Measurements from ENCODE around the gene CCDC68. TPM values are rescaled to one million over a fixed set of nuclear protein-coding genes. Genes with fewer than 3 reads are reported as not detected.

Gene CCDC68
- total and polyA plus RNA-seq, 2 of the 13 experiments (the other 11 are each of a cell fraction or from before 2014, with no cell fraction given) = 4.6 to 13.3 TPM

- in situ Hi-C loops (cut with HindIII; ENCODE audit: extremely low pct_ligation_motif_present, low pct_unique_long_range_greater_than_20kb) = no loop called here
Measured at GRCh38 chr18:54962919-54963645, 3.8 kb upstream of the CCDC68 start.

More at GRCh38 chr18:54962919-54963645, 3.8 kb upstream of the CCDC68 start:
- no TSS peak for BruUV-seq (replicated peaks)
- Histone ChIP-seq H3K79me2 (ENCODE audit: insufficient read depth, low read length) (peaks cover 5% of the 10 kb centered on the region), H3K27me3 (ENCODE audit: control insufficient read depth in 1 of 2, insufficient read depth in 2 of 2, low read length in 2 of 2) (peaks cover 0 to 3% of the 10 kb centered on the region in 2 experiments; a peak in 1 of 5 replicates), H3K36me3 (replicated peaks in 1 of 2; ENCODE audit: control insufficient read depth in 1 of 2, insufficient read depth in 2 of 2, low read length in 2 of 2) (no peaks in the 10 kb centered on the region), H3K4me3 (replicated peaks in 1 of 3; ENCODE audit: insufficient read depth in 1 of 3, low read depth in 2 of 3, low read length in 3 of 3) (no peak overlapping the region), H3K27ac (ENCODE audit: extremely low read length, insufficient read depth, low read length) (no peak overlapping the region), H3K9ac (ENCODE audit: insufficient read depth, low read depth, low read length) (no peak overlapping the region), H4K20me1 (ENCODE audit: insufficient read depth, low read length) (no peaks in the 10 kb centered on the region), H3K4me1 (ENCODE audit: insufficient read depth, low read length) (peaks cover 33% of the 10 kb centered on the region), H2AFZ (ENCODE audit: low read length) (no peak overlapping the region), H3K9me3 (ENCODE audit: low read length) (no peaks in the 10 kb centered on the region; the same call in 1 of the 2 replicates), H3K4me2 (ENCODE audit: low read depth, low read length) (no peak overlapping the region)
- POLR2A ChIA-PET = no interaction called here
- no peak for FAIRE-seq
- DNase-seq (ENCODE audit: low spot score) = no peak
- WGBS (ENCODE audit: low lambda C conversion rate) = 49% methylated on average over 9 of the region's 9 CpGs
- intact Hi-C loops (cut with micrococcal nuclease; ENCODE audit: unreplicated experiment) = no loop called here
- TF ChIP-seq TARDBP (CRISPR knock-in tag; IDR thresholded peaks at IDR 0.05) (no peak), PRMT3 (CRISPR knock-in tag; IDR thresholded peaks at IDR 0.05; ENCODE audit: borderline replicate concordance, low read depth) (no peak), FOXC1 (CRISPR knock-in tag; IDR thresholded peaks at IDR 0.05; ENCODE audit: borderline replicate concordance) (no peak), RCOR2 (CRISPR knock-in tag; IDR thresholded peaks at IDR 0.05) (no peak), AGO2 (optimal IDR thresholded peaks at IDR 0.05; ENCODE audit: low read depth, low read length) (no peak)
- TF ChIP-seq, protein P1, sequence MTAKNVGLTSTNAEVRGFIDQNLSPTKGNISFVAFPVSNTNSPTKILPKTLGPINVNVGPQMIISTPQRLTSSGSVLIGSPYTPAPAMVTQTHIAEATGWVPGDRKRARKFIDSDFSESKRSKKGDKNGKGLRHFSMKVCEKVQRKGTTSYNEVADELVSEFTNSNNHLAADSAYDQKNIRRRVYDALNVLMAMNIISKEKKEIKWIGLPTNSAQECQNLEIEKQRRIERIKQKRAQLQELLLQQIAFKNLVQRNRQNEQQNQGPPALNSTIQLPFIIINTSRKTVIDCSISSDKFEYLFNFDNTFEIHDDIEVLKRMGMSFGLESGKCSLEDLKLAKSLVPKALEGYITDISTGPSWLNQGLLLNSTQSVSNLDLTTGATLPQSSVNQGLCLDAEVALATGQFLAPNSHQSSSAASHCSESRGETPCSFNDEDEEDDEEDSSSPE (CRISPR knock-in tag; IDR thresholded peaks at IDR 0.05) = no peak
- TF ChIP-seq, protein P2, sequence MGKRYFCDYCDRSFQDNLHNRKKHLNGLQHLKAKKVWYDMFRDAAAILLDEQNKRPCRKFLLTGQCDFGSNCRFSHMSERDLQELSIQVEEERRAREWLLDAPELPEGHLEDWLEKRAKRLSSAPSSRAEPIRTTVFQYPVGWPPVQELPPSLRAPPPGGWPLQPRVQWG (CRISPR knock-in tag; IDR thresholded peaks at IDR 0.05; ENCODE audit: borderline replicate concordance, low read depth) = no peak
- TF ChIP-seq, protein P3, sequence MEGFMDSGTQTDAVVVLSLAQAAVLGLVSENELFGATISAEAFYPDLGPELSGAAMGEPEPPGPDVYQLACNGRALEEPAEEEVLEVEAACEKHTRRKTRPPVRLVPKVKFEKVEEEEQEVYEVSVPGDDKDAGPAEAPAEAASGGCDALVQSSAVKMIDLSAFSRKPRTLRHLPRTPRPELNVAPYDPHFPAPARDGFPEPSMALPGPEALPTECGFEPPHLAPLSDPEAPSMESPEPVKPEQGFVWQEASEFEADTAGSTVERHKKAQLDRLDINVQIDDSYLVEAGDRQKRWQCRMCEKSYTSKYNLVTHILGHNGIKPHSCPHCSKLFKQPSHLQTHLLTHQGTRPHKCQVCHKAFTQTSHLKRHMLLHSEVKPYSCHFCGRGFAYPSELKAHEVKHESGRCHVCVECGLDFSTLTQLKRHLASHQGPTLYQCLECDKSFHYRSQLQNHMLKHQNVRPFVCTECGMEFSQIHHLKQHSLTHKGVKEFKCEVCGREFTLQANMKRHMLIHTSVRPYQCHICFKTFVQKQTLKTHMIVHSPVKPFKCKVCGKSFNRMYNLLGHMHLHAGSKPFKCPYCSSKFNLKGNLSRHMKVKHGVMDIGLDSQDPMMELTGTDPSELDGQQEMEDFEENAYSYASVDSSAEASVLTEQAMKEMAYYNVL (CRISPR knock-in tag; IDR thresholded peaks at IDR 0.05; ENCODE audit: borderline replicate concordance) = no peak
- TF ChIP-seq, protein P4, sequence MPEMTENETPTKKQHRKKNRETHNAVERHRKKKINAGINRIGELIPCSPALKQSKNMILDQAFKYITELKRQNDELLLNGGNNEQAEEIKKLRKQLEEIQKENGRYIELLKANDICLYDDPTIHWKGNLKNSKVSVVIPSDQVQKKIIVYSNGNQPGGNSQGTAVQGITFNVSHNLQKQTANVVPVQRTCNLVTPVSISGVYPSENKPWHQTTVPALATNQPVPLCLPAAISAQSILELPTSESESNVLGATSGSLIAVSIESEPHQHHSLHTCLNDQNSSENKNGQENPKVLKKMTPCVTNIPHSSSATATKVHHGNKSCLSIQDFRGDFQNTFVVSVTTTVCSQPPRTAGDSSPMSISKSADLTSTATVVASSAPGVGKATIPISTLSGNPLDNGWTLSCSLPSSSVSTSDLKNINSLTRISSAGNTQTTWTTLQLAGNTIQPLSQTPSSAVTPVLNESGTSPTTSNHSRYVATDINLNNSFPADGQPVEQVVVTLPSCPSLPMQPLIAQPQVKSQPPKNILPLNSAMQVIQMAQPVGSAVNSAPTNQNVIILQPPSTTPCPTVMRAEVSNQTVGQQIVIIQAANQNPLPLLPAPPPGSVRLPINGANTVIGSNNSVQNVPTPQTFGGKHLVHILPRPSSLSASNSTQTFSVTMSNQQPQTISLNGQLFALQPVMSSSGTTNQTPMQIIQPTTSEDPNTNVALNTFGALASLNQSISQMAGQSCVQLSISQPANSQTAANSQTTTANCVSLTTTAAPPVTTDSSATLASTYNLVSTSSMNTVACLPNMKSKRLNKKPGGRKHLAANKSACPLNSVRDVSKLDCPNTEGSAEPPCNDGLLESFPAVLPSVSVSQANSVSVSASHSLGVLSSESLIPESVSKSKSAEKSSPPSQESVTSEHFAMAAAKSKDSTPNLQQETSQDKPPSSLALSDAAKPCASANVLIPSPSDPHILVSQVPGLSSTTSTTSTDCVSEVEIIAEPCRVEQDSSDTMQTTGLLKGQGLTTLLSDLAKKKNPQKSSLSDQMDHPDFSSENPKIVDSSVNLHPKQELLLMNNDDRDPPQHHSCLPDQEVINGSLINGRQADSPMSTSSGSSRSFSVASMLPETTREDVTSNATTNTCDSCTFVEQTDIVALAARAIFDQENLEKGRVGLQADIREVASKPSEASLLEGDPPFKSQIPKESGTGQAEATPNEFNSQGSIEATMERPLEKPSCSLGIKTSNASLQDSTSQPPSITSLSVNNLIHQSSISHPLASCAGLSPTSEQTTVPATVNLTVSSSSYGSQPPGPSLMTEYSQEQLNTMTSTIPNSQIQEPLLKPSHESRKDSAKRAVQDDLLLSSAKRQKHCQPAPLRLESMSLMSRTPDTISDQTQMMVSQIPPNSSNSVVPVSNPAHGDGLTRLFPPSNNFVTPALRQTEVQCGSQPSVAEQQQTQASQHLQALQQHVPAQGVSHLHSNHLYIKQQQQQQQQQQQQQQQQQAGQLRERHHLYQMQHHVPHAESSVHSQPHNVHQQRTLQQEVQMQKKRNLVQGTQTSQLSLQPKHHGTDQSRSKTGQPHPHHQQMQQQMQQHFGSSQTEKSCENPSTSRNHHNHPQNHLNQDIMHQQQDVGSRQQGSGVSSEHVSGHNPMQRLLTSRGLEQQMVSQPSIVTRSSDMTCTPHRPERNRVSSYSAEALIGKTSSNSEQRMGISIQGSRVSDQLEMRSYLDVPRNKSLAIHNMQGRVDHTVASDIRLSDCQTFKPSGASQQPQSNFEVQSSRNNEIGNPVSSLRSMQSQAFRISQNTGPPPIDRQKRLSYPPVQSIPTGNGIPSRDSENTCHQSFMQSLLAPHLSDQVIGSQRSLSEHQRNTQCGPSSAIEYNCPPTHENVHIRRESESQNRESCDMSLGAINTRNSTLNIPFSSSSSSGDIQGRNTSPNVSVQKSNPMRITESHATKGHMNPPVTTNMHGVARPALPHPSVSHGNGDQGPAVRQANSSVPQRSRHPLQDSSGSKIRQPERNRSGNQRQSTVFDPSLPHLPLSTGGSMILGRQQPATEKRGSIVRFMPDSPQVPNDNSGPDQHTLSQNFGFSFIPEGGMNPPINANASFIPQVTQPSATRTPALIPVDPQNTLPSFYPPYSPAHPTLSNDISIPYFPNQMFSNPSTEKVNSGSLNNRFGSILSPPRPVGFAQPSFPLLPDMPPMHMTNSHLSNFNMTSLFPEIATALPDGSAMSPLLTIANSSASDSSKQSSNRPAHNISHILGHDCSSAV (CRISPR knock-in tag; IDR thresholded peaks at IDR 0.05; ENCODE audit: borderline replicate concordance) = no peak
- no peak for ATAC-seq
- CTCF ChIA-PET (ENCODE audit: low intra/inter-chr PET ratio, low total read pairs) = no interaction called here

Data from HepG2 (cell line).